Stimulated activated CD8-positive, alpha-beta memory T cell treated with anti-CD3 and anti-CD28 coated beads, Interleukin-4, amount 100 ng/mL, for 48 hours (primary cell): ENCODE data around the gene TRAPPC2.

ENCODE experiments used
- DNase-seq: peaks from one replicate; pipeline ENCODE4 v3.0.0-alpha.2; 2020

TRAPPC2 gene

DNA sequence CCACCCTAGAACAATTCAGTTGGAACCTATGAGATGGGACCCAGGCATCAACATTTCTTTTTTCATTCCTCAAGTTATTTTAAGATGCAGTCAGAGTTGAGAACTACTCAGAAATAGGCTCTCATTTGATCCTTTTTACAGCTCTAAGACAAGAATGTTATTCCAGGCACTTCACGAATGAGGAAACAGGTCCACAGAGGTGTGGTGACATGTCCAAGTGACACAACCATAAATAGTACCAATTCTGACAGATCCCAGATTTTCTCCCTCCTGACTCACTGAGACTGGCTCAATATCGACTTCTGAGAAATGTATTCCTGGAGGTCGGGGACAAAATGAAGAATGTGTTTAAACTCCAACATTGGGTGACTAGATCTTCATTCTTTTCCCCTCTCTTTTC, 70.4 kb downstream of the TRAPPC2 start:
- no peak for DNase-seq

DNA sequence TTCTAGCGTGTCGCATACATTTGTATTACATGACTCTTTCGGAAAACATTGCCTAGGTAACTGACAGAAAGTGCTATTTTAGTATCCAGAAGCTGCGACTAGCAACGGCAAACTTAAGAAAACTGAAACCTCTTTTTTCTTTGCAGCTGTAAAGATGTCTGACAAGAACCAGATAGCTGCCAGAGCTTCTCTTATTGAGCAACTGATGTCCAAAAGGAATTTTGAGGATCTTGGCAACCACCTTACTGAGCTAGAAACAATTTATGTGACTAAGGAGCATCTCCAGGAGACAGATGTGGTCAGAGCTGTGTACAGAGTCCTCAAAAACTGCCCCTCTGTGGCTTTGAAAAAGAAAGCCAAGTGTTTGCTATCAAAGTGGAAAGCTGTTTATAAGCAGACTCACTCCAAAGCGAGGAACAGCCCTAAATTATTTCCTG, 72.0 kb downstream of the TRAPPC2 start:
- DNase-seq, result no peak
